KOPT-K1 (cell line): ENCODE measurements around the gene FRMD1.

Source experiments
- H3K27ac ChIP-seq: fragments of 200-600 bp; sonication (generic); 2 replicates; pipeline ENCODE4 v1.5.1; 2016; ENCODE audit warnings: antibody characterized with exemption, mild to moderate bottlenecking, low read depth, low read length; ENCODE audit not compliant: poor library complexity, severe bottlenecking
- H3K36me3 ChIP-seq: fragments of 200-600 bp; sonication (generic); 2 replicates; pipeline ENCODE4 v1.5.1; 2017; ENCODE audit warnings: antibody characterized with exemption, mild to moderate bottlenecking, low read length, moderate library complexity; ENCODE audit not compliant: insufficient read depth
- H3K9me3 ChIP-seq: fragments of 200-600 bp; sonication (generic); 2 replicates; pipeline ENCODE4 v1.5.1; 2017; ENCODE audit warnings: antibody characterized with exemption, low read length, mild to moderate bottlenecking; ENCODE audit not compliant: insufficient read depth, poor library complexity, severe bottlenecking

The FRMD1 gene

DNA sequence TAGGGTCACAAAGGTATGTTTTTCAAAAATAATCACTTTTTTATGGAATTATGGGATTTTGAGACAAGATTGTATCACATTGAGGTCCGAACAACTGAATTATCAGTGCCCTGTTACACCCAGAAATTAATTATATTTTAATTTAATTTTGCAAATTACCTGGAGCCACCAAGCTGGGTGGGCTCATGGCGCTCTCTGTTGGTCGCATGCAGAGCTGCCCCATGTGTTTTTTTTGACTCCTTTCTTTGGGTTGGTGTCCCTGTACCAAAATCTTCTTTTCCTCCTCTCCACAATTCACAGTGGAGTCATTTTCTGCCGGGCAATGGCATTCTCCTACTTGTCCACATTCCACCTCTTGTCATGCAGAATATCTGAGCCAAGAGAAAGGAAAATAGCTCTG is 38.9 kb upstream of the FRMD1 start:
- no peak overlapping the region for H3K27ac ChIP-seq
- H3K36me3 ChIP-seq, result no peaks in the 10 kb centered on the region
- H3K9me3 ChIP-seq, result no peaks in the 10 kb centered on the region

DNA sequence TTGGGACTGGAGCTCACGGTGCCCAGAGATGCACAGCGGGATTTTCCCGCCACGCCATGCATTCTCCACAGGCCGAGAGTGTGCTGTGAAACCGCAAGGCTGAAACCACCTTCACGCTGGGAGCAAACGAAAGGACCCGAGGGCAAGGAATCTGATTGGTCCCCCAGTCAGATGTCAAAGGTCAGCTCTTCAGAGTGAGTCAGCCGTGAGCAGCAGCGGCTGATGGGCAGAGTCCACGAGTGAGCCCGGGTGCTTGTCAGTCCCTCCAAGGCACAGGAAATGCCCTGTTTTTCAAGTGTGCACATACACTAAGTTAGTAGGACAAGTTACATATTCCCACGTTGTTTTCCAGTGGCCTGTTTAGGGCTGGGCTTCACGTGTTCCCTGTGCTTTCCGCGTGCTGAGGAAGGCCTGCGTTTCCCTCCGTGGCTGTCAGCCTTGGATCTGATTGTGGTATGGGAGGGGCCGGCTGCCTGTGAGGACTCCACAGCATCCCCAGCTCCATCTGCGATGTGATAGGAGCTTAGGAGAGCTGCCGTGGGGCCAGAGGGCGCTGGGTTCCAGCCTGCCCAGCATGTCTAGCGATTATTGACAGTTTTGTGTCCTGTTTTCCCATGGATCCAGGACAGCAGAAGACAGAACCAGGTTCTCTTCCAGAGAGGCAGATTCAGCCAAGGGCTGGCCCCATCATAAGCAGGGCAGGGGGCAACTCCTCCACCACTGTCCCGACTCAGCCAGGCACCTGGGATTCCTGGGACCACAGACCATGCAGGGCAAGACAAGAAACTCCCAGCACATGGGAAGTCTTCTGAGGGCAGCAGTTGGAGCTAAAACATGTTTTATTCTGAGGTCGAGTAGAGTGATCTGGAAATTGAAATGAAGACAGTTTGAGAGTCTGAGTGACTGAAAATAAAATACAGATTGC is 38.2 kb upstream of the FRMD1 start:
- Histone ChIP-seq H3K36me3 (no peaks in the 10 kb centered on the region), H3K27ac (no peak overlapping the region), H3K9me3 (no peaks in the 10 kb centered on the region)

DNA sequence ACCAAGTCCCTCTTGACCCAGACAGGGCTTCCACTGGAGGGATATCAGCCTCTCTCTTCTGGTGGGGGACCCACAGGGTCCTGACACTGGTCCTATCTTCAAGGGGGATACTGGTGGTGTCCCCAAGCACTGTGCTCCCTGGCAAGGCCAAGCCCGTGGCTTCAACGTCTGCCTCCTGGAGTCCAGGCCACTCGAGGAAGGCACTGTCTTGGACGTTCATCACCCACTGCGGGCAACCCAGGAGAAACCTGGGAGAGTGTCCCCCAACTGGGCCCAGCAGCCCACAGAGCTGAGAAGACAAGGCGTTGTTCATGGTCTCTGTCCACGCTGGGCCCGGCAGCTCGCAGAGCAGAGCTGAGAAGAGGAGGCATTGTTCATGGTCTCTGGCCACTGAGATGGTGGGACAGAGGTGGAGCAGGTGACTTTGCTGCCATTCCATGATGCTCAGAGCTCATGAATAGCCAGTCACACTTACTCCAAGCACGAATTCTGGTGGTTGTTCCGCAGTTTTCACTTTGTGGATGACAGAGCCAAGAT is 37.5 kb upstream of the FRMD1 start:
- H3K27ac ChIP-seq, result no peak overlapping the region
- no peaks in the 10 kb centered on the region for H3K9me3 ChIP-seq
- H3K36me3 ChIP-seq, result no peaks in the 10 kb centered on the region

DNA sequence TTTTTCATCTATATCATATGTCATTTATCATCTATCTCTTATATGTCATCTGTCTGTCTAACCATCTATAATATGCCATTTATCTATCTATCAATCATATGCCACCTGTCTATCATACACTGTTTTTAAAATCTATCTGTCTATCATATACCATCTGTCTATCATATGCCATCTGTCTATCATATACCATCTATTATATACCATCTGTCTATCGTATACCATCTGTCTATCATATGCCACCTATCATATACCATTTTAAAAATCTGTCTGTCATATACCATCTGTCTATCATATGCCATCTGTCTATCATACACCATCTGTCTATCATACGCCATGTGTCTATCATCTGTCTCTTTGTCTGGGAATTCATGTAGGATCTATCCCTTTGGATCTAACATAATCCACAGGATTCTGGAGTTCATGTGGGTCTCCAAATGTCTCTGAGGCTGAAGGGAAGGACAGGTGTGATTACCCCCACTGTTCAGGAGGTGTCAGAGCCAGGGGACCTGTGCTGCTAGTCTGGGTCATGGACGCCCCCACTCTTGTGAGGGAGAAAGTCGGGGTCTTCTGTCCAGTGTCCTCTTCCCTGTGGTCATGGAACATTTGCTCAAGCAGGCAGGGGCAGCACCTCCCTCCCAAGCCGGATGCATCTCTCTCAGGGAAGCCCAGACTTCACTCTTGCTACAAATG is 36.9 kb upstream of the FRMD1 start:
- H3K36me3 ChIP-seq, result no peaks in the 10 kb centered on the region
- no peak overlapping the region for H3K27ac ChIP-seq
- H3K9me3 ChIP-seq, result no peaks in the 10 kb centered on the region

DNA sequence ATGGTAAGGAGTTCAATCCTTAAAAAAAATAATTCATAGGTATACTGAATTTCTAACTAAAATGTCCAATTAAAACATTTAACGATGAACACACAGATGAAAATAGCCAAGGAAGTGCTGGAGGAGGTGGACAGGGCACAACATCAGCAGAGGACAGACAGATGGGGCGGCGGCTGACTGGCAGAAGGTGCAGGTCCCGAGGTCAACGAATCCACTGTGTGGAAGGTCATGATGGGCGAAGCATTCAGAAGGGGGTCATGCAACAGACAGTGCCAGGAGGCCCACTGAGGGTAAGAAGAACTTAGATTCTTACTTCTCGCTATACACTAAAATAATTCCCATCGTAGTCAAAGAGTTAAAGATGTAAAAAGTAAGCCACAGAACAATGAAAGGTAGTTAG is 34.2 kb upstream of the FRMD1 start:
- H3K27ac ChIP-seq, result no peak overlapping the region
- H3K36me3 ChIP-seq, result no peaks in the 10 kb centered on the region
- H3K9me3 ChIP-seq, result no peaks in the 10 kb centered on the region

DNA sequence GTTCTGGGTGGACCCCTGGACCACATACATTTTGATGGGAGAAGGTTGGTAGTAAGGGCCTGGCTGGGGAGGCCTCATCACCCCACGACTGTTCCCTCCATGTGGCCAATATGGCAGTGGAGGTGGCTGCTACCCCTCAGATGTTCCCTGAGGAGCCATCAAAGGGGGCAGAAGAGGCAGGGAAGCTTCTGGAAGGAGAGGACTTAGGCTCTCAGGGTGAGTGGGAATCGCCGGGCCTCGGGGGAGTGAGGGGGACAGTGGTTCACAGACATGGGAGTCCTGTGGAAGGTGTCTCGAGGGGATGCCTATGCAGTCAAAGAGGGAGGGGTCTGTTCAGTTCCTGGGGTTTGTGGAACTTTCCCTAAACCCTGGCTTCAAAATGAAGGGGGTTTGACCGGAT is 32.9 kb upstream of the FRMD1 start:
- Histone ChIP-seq H3K9me3 (no peaks in the 10 kb centered on the region), H3K36me3 (no peaks in the 10 kb centered on the region), H3K27ac (no peak overlapping the region)

DNA sequence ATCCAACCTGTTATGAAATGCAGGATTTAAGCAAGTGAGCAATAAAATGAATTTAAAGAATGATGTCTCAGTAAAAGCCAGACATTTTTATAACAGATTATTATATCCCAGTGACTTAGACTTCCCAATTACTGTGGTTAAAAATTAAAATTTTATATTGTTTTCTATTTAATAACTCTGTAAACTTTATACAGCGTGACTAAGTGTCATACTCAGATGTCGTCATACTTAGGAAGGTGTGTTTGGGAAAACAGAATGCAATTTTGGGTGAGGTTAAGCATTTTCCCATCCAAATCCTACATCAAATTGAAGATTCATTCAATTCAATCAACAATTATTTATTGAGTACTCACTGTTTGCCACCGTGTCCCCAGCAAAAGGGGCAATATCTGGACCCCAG is 31.4 kb upstream of the FRMD1 start:
- H3K27ac ChIP-seq, result no peak overlapping the region
- H3K9me3 ChIP-seq, result no peaks in the 10 kb centered on the region
- no peaks in the 10 kb centered on the region for H3K36me3 ChIP-seq

DNA sequence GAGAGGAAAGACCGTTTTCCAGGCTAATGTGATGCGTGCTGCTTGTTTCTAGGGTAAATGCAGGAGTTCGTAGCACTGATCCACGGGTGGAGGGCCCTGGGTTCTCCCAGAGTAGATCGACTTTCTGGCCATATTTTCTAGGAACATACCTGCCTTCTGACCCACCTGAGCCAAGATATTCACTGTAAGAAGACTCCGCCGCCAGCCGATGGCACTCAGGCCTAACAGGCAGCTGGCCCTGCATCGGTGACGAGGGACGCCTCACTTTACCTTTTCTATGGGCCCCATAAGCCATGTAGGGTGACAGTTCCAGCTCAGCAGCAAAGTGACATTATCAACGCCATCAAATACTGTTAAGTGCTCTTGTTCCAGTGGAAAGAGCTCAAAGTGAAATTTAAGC is 30.2 kb upstream of the FRMD1 start:
- Histone ChIP-seq H3K27ac (no peak overlapping the region), H3K9me3 (no peaks in the 10 kb centered on the region)

DNA sequence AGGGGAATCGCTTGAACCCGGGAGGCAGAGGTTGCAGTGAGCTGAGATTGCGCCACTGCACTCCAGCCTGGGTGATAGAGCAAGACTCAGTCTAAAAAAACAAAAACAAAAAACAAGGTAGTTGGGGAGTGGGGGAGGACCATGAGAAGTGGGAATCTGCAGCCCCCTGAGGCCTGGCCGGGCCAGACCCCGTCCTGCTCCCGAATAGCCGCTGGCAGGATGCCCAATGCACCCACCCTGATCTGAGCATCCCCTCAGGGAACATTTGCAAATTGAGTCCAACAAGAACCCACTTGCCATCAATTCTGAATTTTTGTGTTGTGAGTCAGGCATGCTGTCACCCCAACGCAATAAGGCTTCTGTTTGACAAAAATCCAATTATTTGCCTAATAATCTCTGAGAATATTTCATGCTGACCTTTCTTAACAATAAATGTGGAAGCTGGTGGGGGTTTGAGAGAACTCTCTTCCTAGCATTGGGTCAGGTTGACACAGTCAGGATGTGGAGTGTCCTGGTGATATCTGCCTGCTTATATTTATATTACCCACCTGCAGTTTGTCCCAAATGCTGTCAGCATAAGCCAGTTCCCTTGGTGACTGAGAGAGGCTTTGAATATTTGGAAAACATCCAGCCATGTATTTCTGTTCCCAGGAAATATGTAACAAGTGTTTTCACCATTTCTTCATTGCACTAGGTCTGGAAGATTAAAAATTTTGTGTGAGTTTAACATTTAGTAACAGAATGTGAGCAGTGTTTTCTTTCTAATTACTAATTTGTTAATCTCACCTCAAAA is 28.4 kb upstream of the FRMD1 start:
- H3K27ac ChIP-seq, result no peak overlapping the region
- no peaks in the 10 kb centered on the region for H3K9me3 ChIP-seq
- no peaks in the 10 kb centered on the region for H3K36me3 ChIP-seq

More for the DNA sequence above, 30.2 kb upstream of the FRMD1 start:
- no peaks in the 10 kb centered on the region for H3K36me3 ChIP-seq

DNA sequence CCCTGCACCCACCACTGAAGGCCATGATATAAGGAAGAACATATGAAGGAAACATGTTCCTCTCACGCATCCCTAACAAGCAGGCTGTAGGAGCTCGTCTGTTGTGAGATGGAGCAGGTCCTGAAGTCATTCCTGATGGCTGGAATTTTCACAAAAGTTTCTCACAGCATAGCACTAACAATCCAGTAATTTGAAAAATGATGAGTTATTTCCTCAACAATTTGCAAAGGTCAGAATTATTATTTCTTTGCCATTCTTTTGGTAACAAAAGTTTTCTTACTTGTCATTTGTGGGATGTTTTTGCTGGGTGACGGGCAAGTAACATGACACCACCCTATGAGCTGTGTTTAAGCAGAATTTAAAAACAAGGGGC is 27.6 kb upstream of the FRMD1 start:
- Histone ChIP-seq H3K27ac (no peak overlapping the region), H3K36me3 (no peaks in the 10 kb centered on the region), H3K9me3 (no peaks in the 10 kb centered on the region)

DNA sequence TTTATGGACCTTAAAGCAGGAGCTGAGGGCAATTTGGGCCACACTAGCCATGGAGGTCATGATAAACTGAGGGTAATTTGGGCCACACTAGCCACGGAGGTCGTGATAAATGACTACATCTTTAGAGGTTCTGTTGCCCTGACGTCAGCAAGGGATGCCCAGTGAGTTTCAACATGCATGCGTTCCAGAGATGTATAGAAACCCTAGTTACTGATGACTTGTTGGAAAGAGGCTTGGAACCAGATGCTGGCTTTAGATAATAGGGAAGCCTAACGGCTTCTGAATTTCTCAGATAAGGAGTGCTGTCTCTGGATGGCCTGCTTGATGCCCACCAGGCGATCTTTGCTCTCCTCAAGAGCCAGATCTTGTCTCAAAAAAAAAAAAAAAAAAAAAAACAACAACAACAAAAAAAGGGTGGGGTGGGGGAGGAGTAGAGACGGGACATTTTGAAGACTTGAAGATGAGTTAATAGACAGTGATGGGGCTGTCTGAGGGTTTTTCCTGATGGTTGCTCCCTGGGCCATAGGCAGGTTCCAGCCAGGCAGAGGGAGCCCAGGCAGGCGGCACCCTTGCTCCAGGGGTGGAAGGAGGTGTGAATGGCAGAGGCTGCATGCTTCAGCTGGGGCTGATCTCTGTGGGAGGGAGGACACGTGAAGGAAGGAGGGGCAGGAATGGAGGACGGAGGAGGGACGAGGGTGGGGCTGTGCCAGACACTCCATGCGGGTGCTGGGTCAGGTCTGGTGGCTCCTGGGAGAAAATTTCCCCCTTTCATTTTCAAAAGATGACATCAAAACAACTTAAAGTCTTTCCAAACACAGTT is 27.0 kb upstream of the FRMD1 start:
- Histone ChIP-seq H3K36me3 (no peaks in the 10 kb centered on the region), H3K27ac (no peak overlapping the region), H3K9me3 (no peaks in the 10 kb centered on the region)

DNA sequence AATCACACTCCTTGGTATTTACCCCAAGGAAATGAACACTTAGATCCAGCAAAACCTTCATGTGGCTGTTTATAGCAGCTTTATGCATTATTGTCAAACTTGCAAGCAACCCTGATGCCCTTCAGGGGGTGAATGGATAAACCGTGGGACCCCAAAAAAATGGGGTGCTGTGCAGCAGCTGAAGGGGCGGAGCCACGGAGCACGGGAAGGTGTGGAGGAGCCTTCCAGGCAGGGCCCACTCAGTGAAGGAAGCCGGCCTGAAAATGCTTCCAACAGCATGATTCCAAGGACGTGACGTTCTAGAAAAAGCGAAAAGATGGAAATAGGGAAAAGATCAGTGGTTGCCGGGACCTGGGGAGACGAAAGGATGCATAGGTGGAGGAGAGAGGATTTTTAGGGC is 25.6 kb upstream of the FRMD1 start:
- Histone ChIP-seq H3K27ac (no peak overlapping the region), H3K36me3 (no peaks in the 10 kb centered on the region), H3K9me3 (peaks cover 7% of the 10 kb centered on the region)

DNA sequence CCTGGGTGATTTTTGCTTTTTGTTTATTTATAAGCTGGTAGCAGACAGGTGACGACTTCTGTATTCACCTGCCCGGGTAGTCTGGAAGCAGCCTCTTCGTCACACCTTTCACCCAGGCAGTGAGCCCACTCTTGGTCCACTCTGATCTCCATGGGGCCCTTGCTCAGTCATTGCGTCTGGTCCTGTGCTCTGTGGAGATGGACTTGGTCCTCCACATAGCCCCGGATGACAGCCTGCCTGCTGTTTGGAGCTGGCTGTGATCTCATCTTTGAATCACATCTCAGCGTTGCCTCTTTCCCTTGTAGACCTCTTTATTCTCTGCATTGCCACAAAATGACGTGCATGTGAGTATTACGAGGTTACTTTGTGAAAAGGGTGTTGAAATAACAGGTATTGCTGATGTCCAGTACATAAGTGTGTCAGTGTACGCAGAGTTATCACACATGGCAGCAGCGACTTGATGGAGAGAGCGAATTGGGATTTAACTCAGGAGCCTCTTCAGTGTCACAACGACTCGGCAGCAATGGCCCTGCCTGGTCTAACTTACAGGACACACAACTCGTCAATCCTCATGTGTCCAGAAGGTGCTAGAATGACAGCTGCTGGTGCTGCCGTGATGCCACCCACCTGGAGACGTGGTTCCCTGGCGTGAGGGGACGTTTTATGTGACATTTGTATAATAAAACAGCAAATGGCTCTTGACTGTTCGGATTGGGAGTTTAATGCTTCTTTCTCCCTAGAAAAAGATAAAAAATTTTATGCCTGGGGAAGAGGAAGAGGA is 24.2 kb upstream of the FRMD1 start:
- peaks cover 7% of the 10 kb centered on the region for H3K9me3 ChIP-seq
- H3K36me3 ChIP-seq, result no peaks in the 10 kb centered on the region
- no peak overlapping the region for H3K27ac ChIP-seq
